Adrenal gland (tissue), 5 donors: ENCODE measurements around the gene KCNG3.

Experiments
- CTCF ChIP-seq, 6 experiments: fragments of 450-650 bp in 4 of 6; fragments of 200-600 bp in 2 of 6; sonication (generic) in 1 of 6; IDR thresholded peaks; 1 replicate in 5 of 6; 2 replicates in 1 of 6; pipeline versions ENCODE4 v1.5.1 to v1.8.0; 2016 to 2021; ENCODE audit warnings: antibody characterized with exemption in 6 of 6, mild to moderate bottlenecking in 2 of 6, moderate library complexity in 1 of 6
- POLR2A ChIP-seq, 2 donors: fragments of 450-650 bp; IDR thresholded peaks; one replicate each; pipeline ENCODE4 v1.6.1; 2017; ENCODE audit warnings: antibody characterized with exemption in 2 of 2, mild to moderate bottlenecking in 2 of 2, moderate library complexity in 1 of 2
- donor health status: DM: no; HTN: no; CAD: no.

GRCh38 chr2:42504364-42505230, 10.8 kb upstream of the KCNG3 start:
- TF ChIP-seq POLR2A (IDR thresholded peaks at IDR 0.05) (no peak), CTCF (IDR thresholded peaks at IDR 0.05) (no peak)
